ENCODE measurements around the gene FGD3. TPM values are rescaled to one million over a fixed set of nuclear protein-coding genes. Genes with fewer than 3 reads are reported as not detected.

Gene FGD3
- total and polyA plus RNA-seq, 2 of the 8 experiments (the other 6 are each of a cell fraction or from before 2014, with no cell fraction given), result 1.4 to 1.9 TPM

GRCh38 chr9:92954049-92954861 is 6.9 kb downstream of the FGD3 start:
- no peaks in the 10 kb centered on the region for H3K79me1 ChIP-seq (ENCODE audit: low read depth, low read length)
- H4K8ac ChIP-seq (ENCODE audit: extremely low read depth, insufficient read depth, low read length), result peak overlapping the region; percentile 60; the same call in 1 of the 2 replicates
- no peak overlapping the region for H2BK15ac ChIP-seq (ENCODE audit: low read length)
- no peak overlapping the region for H2BK5ac ChIP-seq (ENCODE audit: low read depth, low read length)
- H3K27ac ChIP-seq (ENCODE audit: low read depth, low read length), result no peak overlapping the region
- 81% methylated on average over 10 of the region's 10 CpGs; no CpG with 5 or more reads in 1 of the 2 experiments for WGBS, 2 experiments (ENCODE audit: extremely low coverage in 1 of 2, insufficient coverage in 1 of 2, insufficient read length in 1 of 2, insufficient replicate concordance in 2 of 2, low coverage in 1 of 2, low lambda C conversion rate in 2 of 2, missing lambda C conversion rate in 1 of 2)
- no peak overlapping the region for H3K9ac ChIP-seq (replicated peaks in 1 of 4; ENCODE audit: extremely low read depth in 1 of 4, low read depth in 3 of 4, low read length in 3 of 4)
- no peak overlapping the region for H4K91ac ChIP-seq (replicated peaks; ENCODE audit: insufficient read length, low read length)
- no peak overlapping the region for H4K5ac ChIP-seq (ENCODE audit: insufficient read length, low read depth, low read length)
- H2BK120ac ChIP-seq (replicated peaks; ENCODE audit: low read depth, low read length), result peak overlapping the region; percentile 52
- 0 out of 2 replicates have a peak overlapping the region, but pooled peaks have one; percentile 32 for H2BK20ac ChIP-seq (ENCODE audit: low read length)
- H3K9me3 ChIP-seq (ENCODE audit: insufficient read depth in 2 of 2, low read depth in 1 of 2, low read length in 1 of 2), result no peaks in the 10 kb centered on the region
- CTCF ChIA-PET (ENCODE audit: partially characterized antibody), result interaction anchor here (0.8 to 3.5 kb wide), 7 partner anchors 38 to 155 kb away, joined by 3 to 18 read pairs (median 4); no protein-coding TSS in a partner anchor
- no peaks in the 10 kb centered on the region for H3K23me2 ChIP-seq (ENCODE audit: low read depth, low read length)
- peak overlapping the region; percentile 89 for H3K4ac ChIP-seq (replicated peaks; ENCODE audit: insufficient read length, low read depth, low read length)
- H2BK12ac ChIP-seq (ENCODE audit: low read depth, low read length), result peak overlapping the region; percentile 80; the same call in 1 of the 2 replicates
- POLR2A ChIA-PET (ENCODE audit: partially characterized antibody), result interaction anchor here (0.8 to 1.2 kb wide), 2 partner anchors 12 to 19 kb away, joined by 3 to 4 read pairs; no protein-coding TSS in a partner anchor
- no peaks in the 10 kb centered on the region for H3K79me2 ChIP-seq (ENCODE audit: control insufficient read depth in 1 of 2, insufficient read depth in 2 of 2, low read length in 2 of 2)
- no peaks in the 10 kb centered on the region for H3K36me3 ChIP-seq (ENCODE audit: control insufficient read depth in 2 of 4, insufficient read depth in 4 of 4, low read length in 3 of 4)
- H3K4me3 ChIP-seq (ENCODE audit: extremely low read depth in 1 of 4, insufficient read depth in 2 of 4, low read depth in 3 of 4, low read length in 4 of 4), result no peak overlapping the region
- H3K27me3 ChIP-seq (replicated peaks in 1 of 4; ENCODE audit: control insufficient read depth in 3 of 4, extremely low read depth in 1 of 4, insufficient read depth in 3 of 4, low read length in 3 of 4), result no peaks in the 10 kb centered on the region
- FAIRE-seq (no peak), DNase-seq (ENCODE audit: low read depth in 1 of 2, low spot score in 2 of 2) (no peak)
- no peak overlapping the region for H3K14ac ChIP-seq (ENCODE audit: insufficient read length)
- no peak overlapping the region for H3K4me2 ChIP-seq (ENCODE audit: insufficient read depth in 1 of 2, low read depth in 2 of 2, low read length in 2 of 2)
- H3K56ac ChIP-seq (replicated peaks; ENCODE audit: insufficient read length, low read depth, low read length), result no peak overlapping the region
- no peak overlapping the region for H3K18ac ChIP-seq (ENCODE audit: extremely low read depth, low read length)
- no peak overlapping the region for H2AFZ ChIP-seq (ENCODE audit: low read length)
- H2AK5ac ChIP-seq (ENCODE audit: low read depth, low read length), result peak overlapping the region; percentile 75; the same call in 1 of the 2 replicates
- no peaks in the 10 kb centered on the region for H4K20me1 ChIP-seq (replicated peaks in 1 of 2; ENCODE audit: control insufficient read depth in 1 of 2, insufficient read depth in 2 of 2, low read length in 2 of 2)
- H3K23ac ChIP-seq (ENCODE audit: insufficient read length), result no peak overlapping the region
- H3K4me1 ChIP-seq (replicated peaks in 1 of 4; ENCODE audit: control insufficient read depth in 3 of 4, insufficient read depth in 4 of 4, low read length in 3 of 4), result no peaks in the 10 kb centered on the region
- TF ChIP-seq POU5F1 (IDR thresholded peaks at IDR 0.05; ENCODE audit: low read depth, low read length) (no peak), RAD21 (IDR thresholded peaks at IDR 0.05 in 1 of 2, conservative IDR thresholded peaks at IDR 0.05 in 1 of 2; ENCODE audit: low read depth in 2 of 2, low read length in 2 of 2) (no peak), CHD2 (IDR thresholded peaks at IDR 0.05; ENCODE audit: low read length) (no peak), ASH2L (IDR thresholded peaks at IDR 0.05; ENCODE audit: low read length) (no peak), GABPA (IDR thresholded peaks at IDR 0.05; ENCODE audit: borderline replicate concordance, insufficient read depth, low read length) (no peak), SIN3A (conservative IDR thresholded peaks at IDR 0.05 in 1 of 2, IDR thresholded peaks at IDR 0.05 in 1 of 2; ENCODE audit: low read depth in 1 of 2, low read length in 2 of 2) (no peak), SUZ12 (IDR thresholded peaks at IDR 0.05; ENCODE audit: low read length) (no peak), SIRT6 (IDR thresholded peaks at IDR 0.05; ENCODE audit: low read length) (no peak), JUN (IDR thresholded peaks at IDR 0.05; ENCODE audit: low read depth, low read length) (no peak), E2F6 (IDR thresholded peaks at IDR 0.05) (no peak), GTF2F1 (IDR thresholded peaks at IDR 0.05; ENCODE audit: borderline replicate concordance, low read depth, low read length) (no peak)

Data from H1 (cell line).